ENCODE results near the gene ARL14EP. TPM values are rescaled to one million over a fixed set of nuclear protein-coding genes. Genes with fewer than 3 reads are reported as not detected.

ARL14EP gene
- total RNA-seq, 1 experiment from 2014 or later: 22.1 TPM

- no peak for DNase-seq (ENCODE audit: low read depth, low spot score)
- ATAC-seq: no peak
- Histone ChIP-seq H3K27ac (ENCODE audit: low read length) (no peak overlapping the region), H3K27me3 (ENCODE audit: control insufficient read depth, insufficient read depth, low read length) (no peaks in the 10 kb centered on the region), H3K4me3 (ENCODE audit: low read depth in 2 of 2, low read length in 2 of 2) (no peak overlapping the region), H3K4me1 (ENCODE audit: control insufficient read depth, insufficient read depth, low read length) (no peaks in the 10 kb centered on the region), H3K9me3 (ENCODE audit: control insufficient read depth, insufficient read depth, low read depth, low read length) (no peaks in the 10 kb centered on the region), H3K36me3 (ENCODE audit: control insufficient read depth, insufficient read depth, low read length) (no peaks in the 10 kb centered on the region)
- ChIA-PET POLR2A (no interaction called here), CTCF (no interaction called here)
- in situ Hi-C loops (cut with HindIII; ENCODE audit: low pct_unique_long_range_greater_than_20kb, low sequenced_read_pairs) (no loop called here), intact Hi-C loops (cut with micrococcal nuclease; ENCODE audit: unreplicated experiment) (no loop called here)
- no TSS peak for BruUV-seq (replicated peaks)
- no peak for TF ChIP-seq TCF7L2 (IDR thresholded peaks at IDR 0.05; ENCODE audit: low read depth, low read length)
- TF ChIP-seq CTCF (IDR thresholded peaks at IDR 0.05): no peak
- TF ChIP-seq POLR2AphosphoS5 (IDR thresholded peaks at IDR 0.05; ENCODE audit: low read depth, low read length): no peak
- TF ChIP-seq REST (IDR thresholded peaks at IDR 0.05; ENCODE audit: insufficient read depth in 1 of 2, low read depth in 2 of 2, low read length in 1 of 2): no peak
- TF ChIP-seq SIN3A (IDR thresholded peaks at IDR 0.05; ENCODE audit: borderline replicate concordance, insufficient read depth, low read depth, low read length): no peak
Observed at GRCh38 chr11:30358536-30358935, 35.6 kb downstream of the ARL14EP start.

GRCh38 chr11:30360741-30361140 is 37.8 kb downstream of the ARL14EP start:
- H3K27me3 ChIP-seq (ENCODE audit: control insufficient read depth, insufficient read depth, low read length): no peaks in the 10 kb centered on the region
- no peaks in the 10 kb centered on the region for H3K36me3 ChIP-seq (ENCODE audit: control insufficient read depth, insufficient read depth, low read length)
- no peak for DNase-seq (ENCODE audit: low read depth, low spot score)
- in situ Hi-C loops (cut with HindIII; ENCODE audit: low pct_unique_long_range_greater_than_20kb, low sequenced_read_pairs) (no loop called here), intact Hi-C loops (cut with micrococcal nuclease; ENCODE audit: unreplicated experiment) (loop anchor here (5.0 kb wide), 1 partner anchor 557 kb away; no protein-coding TSS in a partner anchor)
- no peaks in the 10 kb centered on the region for H3K4me1 ChIP-seq (ENCODE audit: control insufficient read depth, insufficient read depth, low read length)
- H3K27ac ChIP-seq (ENCODE audit: low read length): no peak overlapping the region
- BruUV-seq (replicated peaks): no TSS peak
- H3K4me3 ChIP-seq (ENCODE audit: low read depth in 2 of 2, low read length in 2 of 2): no peak overlapping the region
- ChIA-PET CTCF (no interaction called here), POLR2A (no interaction called here)
- no peaks in the 10 kb centered on the region for H3K9me3 ChIP-seq (ENCODE audit: control insufficient read depth, insufficient read depth, low read depth, low read length)
- TF ChIP-seq SIN3A (IDR thresholded peaks at IDR 0.05; ENCODE audit: borderline replicate concordance, insufficient read depth, low read depth, low read length) (no peak), TCF7L2 (IDR thresholded peaks at IDR 0.05; ENCODE audit: low read depth, low read length) (no peak), POLR2AphosphoS5 (IDR thresholded peaks at IDR 0.05; ENCODE audit: low read depth, low read length) (no peak), REST (IDR thresholded peaks at IDR 0.05; ENCODE audit: insufficient read depth in 1 of 2, low read depth in 2 of 2, low read length in 1 of 2) (no peak), CTCF (IDR thresholded peaks at IDR 0.05) (no peak)
- ATAC-seq: no peak

Measured in Panc1 (cell line).